ENCODE results near the gene PEX13.
"Not testable (repeated sequence)": the region's sequence is repeated elsewhere in the genome, so short reads cannot be mapped to it uniquely, and the experiment has no call there.

Gene PEX13

DNA sequence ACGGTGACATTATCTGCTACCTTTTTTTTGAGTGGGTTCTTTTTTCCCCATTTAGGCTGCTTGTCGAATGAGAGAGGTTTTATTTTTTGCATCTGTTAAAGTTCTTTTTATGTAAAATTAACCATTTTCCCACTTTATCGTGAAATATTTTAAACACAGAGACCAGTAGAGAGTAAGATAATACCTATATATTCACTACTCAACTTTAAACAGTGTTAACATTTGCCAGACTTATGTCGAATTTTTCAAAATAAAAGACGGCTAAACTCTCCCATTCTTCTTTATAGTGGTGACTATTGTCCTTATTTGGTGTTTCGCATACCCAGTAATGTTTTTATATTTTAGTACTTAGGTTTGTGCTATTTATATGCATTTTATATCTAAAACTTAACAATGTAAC, 1.3 kb downstream of the PEX13 start:
- TF ChIP-seq, protein P1, sequence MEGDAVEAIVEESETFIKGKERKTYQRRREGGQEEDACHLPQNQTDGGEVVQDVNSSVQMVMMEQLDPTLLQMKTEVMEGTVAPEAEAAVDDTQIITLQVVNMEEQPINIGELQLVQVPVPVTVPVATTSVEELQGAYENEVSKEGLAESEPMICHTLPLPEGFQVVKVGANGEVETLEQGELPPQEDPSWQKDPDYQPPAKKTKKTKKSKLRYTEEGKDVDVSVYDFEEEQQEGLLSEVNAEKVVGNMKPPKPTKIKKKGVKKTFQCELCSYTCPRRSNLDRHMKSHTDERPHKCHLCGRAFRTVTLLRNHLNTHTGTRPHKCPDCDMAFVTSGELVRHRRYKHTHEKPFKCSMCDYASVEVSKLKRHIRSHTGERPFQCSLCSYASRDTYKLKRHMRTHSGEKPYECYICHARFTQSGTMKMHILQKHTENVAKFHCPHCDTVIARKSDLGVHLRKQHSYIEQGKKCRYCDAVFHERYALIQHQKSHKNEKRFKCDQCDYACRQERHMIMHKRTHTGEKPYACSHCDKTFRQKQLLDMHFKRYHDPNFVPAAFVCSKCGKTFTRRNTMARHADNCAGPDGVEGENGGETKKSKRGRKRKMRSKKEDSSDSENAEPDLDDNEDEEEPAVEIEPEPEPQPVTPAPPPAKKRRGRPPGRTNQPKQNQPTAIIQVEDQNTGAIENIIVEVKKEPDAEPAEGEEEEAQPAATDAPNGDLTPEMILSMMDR (IDR thresholded peaks at IDR 0.05): no peak
- TF ChIP-seq ZFX (IDR thresholded peaks at IDR 0.05; ENCODE audit: borderline replicate concordance): no peak
- H3K27ac ChIP-seq: peak overlapping the region; percentile 99

DNA sequence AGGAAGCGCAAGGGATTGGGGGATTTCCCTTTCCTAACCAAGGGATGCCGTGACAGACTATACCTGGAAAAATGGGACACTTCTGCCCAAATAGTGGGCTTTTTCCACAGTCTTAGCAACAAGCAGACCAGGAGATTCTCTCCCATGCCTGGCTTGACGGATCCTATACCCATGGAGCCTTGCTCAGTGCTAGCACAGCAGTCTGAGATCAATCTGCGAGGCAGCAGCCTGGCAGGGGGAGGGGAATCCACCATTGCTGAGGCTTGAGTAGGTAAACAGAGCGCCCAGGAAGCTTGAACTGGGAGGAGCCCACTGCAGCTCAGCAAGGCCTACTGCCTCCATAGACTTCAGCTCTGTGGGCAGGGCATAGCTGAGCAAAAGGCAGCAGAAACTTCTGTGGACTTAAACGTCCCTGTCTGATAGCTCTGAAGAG, 3.7 kb downstream of the PEX13 start:
- no peak for TF ChIP-seq ZFX (IDR thresholded peaks at IDR 0.05; ENCODE audit: borderline replicate concordance)
- TF ChIP-seq, protein P1 (IDR thresholded peaks at IDR 0.05): no peak
- H3K27ac ChIP-seq: no peak overlapping the region

DNA sequence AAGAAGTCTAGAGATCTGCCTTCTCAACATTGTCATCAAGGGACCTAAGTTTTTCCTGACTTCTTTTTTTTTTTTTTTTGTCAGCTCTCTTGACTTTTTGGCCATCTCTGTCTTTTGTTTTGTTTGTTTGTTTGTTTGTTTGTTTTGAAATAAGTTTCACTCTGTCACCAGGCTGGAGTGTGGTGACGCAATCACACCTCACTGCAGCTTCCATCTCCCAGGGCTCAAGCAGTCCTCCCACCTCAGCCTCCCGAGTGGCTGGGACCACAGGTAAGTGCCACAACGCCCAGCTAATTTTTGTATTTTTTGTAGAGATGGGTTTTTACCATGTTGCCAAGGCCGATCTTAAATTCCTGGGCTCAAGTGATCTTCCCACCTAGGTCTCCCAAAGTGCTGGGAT, 6.2 kb downstream of the PEX13 start:
- H3K27ac ChIP-seq: no peak overlapping the region
- TF ChIP-seq ZFX (IDR thresholded peaks at IDR 0.05; ENCODE audit: borderline replicate concordance): no peak
- TF ChIP-seq, protein P1 (IDR thresholded peaks at IDR 0.05): no peak

DNA sequence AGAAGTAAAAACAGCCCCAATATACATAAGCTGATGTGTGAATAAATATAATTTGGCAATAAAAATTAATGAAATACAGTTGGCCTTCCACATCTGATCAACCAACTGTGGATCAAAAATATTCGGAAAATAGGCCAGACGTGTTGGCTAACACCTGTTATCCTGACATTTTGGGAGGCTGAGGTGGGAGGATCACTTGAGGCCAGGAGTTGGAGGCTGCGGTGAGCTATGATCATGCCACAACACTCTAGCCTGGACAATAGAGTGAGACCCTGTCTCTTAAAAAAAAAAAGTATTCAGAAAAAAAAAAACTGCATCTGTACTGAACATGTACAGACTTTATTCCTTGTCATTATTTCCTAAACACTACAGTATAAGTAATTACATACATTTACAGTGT, 12.0 kb downstream of the PEX13 start:
- no peak overlapping the region for H3K27ac ChIP-seq
- TF ChIP-seq, protein P1 (IDR thresholded peaks at IDR 0.05): no peak
- TF ChIP-seq ZFX (IDR thresholded peaks at IDR 0.05; ENCODE audit: borderline replicate concordance): no peak

DNA sequence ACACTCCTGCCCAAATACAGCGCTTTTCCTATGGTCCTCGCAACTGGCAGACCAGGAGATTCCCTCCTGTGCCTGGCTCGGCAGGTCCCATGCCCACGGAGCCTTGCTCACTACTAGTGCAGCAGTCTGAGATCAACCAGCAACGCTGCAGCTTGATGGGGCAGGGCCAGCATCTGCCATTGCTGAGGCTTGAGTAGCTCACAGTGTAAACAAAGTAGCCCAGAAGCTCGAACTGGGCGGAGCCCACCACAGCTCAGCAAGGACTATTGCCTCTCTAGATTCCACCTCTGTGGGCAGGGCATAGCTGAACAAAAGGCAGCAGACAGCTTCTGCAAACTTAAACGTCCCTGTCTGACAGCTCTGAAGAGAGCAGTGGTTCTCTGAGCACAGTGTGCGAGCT, 17.1 kb downstream of the PEX13 start:
- not testable (repeated sequence) for H3K27ac ChIP-seq

DNA sequence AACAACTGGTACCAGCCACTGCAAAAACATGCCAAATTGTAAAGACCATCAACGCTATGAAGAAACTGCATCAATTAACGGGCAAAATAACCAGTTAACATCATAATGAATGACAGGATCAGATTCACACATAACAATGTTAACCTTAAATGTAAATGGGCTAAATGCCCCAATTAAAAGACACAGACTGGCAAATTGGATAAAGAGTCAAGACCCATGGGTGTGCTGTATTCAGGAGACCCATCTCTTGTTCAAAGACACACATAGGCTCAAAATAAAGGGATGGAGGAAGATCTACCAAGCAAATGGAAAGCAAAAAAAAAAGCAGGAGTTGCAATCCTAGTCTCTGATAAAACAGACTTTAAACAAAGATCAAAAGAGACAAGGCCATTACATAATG, 19.1 kb downstream of the PEX13 start:
- not testable (repeated sequence) for H3K27ac ChIP-seq

DNA sequence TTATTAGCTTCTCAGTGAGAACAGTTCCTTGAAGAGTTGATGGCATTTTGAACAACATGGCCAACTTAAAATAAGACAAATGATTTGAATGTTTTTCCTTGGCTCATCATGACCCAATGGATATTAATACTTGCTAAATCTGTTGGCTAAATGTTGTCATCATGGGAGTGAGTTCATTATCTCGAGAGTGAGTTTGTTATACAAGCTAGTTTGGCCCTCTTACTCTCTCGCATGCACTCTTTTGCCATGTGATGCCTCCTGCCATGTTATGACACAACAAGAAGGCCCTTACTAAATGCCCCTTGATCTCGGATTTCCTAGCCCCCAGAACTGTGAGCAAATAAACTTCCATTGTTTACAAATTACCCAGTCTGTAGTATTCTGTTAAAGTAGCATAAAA, 25.3 kb downstream of the PEX13 start:
- TF ChIP-seq, protein P1 (IDR thresholded peaks at IDR 0.05): no peak
- no peak for TF ChIP-seq ZFX (IDR thresholded peaks at IDR 0.05; ENCODE audit: borderline replicate concordance)
- no peak overlapping the region for H3K27ac ChIP-seq

DNA sequence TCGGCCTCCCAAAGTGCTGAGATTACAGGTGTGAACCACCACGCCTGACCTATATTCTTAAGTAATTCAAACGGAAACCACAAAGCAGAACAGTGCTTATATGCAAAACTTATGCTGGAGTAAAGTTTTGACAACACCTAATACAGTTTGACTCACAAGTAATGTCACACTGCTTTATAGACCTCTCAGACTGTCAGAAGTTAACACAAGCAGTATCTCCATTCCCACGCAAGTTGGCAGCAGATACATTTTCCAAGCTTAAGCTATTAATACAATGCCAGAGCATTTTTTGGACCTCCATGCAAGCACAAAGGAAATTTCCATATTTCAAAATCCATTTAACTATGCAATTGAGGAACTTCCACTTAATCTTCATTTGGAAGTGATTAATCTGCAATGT, 27.1 kb downstream of the PEX13 start:
- no peak overlapping the region for H3K27ac ChIP-seq
- TF ChIP-seq, protein P1 (IDR thresholded peaks at IDR 0.05): no peak
- TF ChIP-seq ZFX (IDR thresholded peaks at IDR 0.05; ENCODE audit: borderline replicate concordance): no peak

Measured in 22Rv1 (cell line).